HG03460 (cell line): ENCODE results near the gene SULT1A1.
"Not testable (repeated sequence)": the region's sequence is repeated elsewhere in the genome, so short reads cannot be mapped to it uniquely, and the experiment has no call there.

Source experiments
- ATAC-seq: cut with Tn5 transposase; IDR thresholded peaks from one replicate; pipeline ENCODE4 v1.9.1; 2021; ENCODE audit not compliant: unreplicated experiment

The SULT1A1 gene

GRCh38 chr16:28609631-28610594 is at the start of gene SULT1A1:
TSS of gene SULT1A1 (minus strand) at chr16:28610044. CDS start at chr16:28608855, 1,189 bp downstream.
- ATAC-seq: no peak

GRCh38 chr16:28639959-28640358 is 30.1 kb upstream of the SULT1A1 start:
- not testable (repeated sequence) for ATAC-seq

DNA sequence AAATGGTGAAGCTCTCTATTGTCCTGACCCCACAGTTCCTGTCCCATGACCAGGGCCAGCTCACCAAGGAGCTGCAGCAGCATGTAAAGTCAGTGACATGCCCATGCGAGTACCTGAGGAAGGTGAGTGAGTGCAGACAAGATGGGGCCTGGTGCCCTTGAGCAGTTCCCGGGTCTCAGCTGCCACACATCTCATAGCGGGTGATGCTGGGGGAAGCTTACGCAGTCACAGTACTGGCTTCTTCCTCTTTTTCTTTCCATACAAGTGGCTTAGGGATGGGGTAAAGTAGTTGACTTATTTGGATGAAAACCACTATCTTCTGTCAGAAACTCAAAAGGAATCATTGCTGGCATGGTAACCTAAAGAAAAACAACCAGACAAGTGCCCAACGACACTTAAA is 28.5 kb upstream of the SULT1A1 start:
- not testable (repeated sequence) for ATAC-seq

GRCh38 chr16:28637765-28638164 is 27.9 kb upstream of the SULT1A1 start, which contains the start of gene NPIPB8:
TSS of gene NPIPB8 (plus strand) at chr16:28638065. CDS start at chr16:28638361, 296 bp downstream.
- ATAC-seq: not testable (repeated sequence)

DNA sequence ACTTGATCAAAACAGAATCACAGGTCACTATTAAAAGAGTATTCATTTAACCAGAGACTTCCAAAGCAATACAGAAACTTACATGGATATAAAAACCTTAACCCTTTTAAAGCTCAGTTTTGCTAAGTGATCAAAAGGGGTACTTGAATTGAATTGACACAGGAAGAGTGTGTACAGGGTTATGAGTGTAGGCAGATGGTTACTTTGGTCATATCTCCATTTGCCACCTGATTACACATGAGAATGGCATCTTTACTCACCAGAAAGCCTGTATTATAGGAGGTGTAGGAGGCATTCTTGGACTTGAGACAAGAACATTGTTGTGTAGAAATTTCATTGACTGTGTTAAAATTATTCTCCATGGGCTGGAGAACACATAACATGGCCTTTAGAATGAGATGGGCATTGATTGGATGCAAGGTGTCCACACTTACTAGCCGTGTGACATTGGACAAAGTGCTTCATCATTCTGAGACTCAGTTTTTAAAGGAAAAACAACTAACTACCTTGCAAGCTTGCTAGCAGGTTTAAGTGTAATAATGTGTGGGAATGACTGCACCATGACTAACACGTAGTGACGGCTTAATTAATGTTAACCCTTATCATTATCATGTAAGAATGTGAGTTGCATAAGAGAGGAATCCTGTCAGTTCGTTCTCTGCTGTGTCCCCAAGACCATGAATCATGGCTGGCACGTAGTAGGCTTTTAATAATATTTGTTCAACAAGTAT is 26.4 kb upstream of the SULT1A1 start:
- ATAC-seq: not testable (repeated sequence)

- ATAC-seq: not testable (repeated sequence)
Measured at GRCh38 chr16:28630905-28631304, 21.1 kb upstream of the SULT1A1 start.

- ATAC-seq: no peak
Measured at GRCh38 chr16:28623172-28623711, 13.4 kb upstream of the SULT1A1 start.

DNA sequence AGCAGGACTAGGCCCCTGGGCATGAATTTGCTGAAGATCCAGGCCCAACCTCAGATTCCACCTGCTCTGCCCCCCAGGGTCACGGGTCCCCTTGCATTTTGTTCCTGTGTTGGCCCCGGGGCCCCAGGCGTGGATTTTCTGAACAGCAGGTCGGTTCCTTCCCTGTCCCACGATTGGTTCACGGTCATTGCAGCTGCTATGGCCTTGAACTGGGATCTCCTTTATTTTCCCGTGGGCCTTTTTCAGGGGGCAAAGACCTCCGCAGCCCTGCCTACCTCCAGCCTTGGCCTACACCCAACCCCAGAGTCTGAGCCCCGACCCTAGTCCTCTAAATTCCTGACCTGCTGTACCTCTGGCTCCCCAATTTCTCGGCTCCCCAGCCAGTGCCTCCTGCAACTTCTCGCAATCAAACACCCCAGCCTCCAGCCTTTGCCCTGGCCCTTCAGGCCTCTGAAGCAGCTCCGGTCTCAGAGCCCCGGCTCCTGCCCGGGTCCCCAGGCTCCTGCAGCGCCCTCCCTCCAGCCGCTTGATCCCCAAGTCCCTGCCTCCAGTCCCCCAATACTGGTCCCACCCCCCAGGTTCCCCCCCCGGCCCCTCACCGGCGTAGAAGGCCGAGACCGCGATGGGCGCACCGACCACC is 12.8 kb upstream of the SULT1A1 start:
- ATAC-seq: not testable (repeated sequence)

GRCh38 chr16:28621481-28622155 is 11.8 kb upstream of the SULT1A1 start:
- ATAC-seq: no peak

DNA sequence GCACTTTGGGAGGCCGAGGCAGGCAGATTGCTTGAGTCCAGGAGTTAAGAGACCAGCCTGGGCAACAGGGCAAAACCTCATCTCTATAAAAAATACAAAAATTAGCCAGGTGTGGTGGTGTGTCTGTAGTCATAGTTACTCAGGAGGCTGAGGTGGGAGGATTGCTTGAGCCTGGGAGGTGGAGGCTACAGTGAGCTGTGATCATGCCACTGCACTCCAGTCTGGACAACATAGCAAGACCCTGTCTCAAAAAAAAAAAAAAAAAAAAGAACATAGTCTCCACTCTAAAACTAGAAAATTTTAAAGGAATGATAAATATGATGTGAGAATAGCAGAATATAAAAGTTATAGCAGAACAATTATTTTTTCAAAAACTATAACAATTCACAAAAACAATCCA is 10.5 kb upstream of the SULT1A1 start:
- not testable (repeated sequence) for ATAC-seq

DNA sequence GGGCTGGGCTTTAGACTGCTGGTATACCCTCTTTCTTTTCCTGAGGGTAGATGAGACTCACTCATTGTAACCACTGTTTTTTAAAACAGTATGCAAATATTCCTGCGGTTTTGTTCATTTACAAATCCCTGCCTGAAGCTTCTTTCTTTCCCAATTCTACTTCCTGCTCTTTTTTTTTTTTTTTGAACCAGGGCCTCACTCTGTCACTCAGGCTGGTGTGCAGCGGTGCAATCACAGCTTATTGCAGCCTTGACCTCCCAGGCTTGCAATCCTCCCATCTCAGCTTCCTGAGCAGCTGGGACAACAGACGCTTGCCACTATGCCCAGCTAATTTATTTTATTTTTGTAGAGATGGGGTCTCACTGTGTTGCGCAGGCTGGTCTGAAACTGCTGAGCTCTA is 8.0 kb upstream of the SULT1A1 start:
- ATAC-seq: no peak

DNA sequence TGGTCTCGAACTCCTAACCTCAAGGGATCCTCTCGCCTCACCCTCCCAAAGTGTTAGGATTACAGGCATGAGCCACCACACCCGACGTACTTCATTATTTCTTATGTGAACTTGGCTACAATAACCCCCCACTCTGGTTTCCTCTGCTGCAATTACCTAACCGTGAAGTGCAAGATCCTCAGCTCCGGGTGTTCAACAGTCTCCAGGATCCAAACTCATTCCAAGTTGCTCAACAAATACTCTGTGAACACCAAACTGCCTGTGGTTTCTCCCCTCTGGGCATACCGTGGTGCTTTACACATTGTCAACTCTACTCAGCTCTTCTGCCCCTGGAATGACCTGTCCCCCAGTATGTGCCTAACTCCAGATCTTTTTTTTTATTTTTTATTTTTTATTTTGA is 6.8 kb upstream of the SULT1A1 start:
- ATAC-seq: no peak

DNA sequence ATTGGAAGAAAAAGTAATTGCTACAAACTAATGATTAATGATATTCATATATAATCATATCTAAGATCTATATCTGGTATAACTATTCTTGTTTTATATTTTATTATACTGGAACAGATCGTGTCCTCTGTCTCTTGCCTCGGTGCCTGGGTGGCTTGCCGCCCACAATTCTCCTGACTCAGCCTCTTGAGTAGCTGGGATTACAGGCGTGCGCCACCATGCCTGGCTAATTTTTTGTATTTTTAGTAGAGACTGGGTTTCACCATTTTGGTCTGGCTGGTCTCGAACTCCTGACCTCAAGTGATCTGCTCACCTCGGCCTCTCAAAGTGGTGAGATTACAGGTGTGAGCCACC is 6.4 kb upstream of the SULT1A1 start:
- ATAC-seq: not testable (repeated sequence)

GRCh38 chr16:28615486-28616223 is 5.8 kb upstream of the SULT1A1 start:
- not testable (repeated sequence) for ATAC-seq

DNA sequence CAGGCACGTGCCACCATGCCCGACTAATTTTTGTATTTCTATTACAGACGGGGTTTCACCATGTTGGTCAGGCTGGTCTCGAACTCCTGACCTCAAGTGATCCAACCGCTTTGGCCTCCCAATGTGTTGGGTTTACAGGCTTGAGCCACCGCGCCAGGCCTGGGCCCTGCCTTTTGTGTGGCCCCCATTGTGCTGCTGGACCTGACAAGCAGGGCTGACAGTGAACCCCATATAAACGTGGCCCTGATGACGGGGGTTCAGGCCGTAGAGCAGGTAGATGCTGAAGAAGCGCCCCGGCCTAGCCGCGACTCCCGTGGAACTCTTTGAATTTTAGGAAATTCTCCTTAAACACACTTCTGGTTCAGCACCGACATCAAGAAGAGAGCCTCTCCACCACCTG is 4.7 kb upstream of the SULT1A1 start:
- not testable (repeated sequence) for ATAC-seq

DNA sequence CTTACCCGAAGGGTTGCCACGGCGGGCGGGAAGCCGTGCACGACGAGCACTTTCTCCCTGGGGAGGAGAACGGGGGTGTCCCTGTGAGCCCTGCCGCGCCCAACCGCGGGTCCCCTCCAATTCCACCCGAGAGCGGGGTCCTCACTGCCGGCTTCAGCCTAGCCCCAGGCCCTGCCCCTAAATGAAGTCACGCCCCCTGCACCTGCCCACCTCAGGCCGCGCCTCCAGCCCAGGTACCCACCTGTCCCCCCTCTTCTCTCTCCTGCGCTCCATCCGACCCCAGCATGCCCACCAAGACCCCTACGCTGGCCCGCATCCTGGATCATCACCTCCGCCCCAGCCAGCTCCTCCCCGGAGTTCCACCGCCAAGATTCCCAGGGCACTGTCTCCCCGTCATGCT is 4.1 kb upstream of the SULT1A1 start:
- not testable (repeated sequence) for ATAC-seq

- ATAC-seq: peak; percentile 64
Measured at GRCh38 chr16:28612359-28613280, 2.8 kb upstream of the SULT1A1 start.

DNA sequence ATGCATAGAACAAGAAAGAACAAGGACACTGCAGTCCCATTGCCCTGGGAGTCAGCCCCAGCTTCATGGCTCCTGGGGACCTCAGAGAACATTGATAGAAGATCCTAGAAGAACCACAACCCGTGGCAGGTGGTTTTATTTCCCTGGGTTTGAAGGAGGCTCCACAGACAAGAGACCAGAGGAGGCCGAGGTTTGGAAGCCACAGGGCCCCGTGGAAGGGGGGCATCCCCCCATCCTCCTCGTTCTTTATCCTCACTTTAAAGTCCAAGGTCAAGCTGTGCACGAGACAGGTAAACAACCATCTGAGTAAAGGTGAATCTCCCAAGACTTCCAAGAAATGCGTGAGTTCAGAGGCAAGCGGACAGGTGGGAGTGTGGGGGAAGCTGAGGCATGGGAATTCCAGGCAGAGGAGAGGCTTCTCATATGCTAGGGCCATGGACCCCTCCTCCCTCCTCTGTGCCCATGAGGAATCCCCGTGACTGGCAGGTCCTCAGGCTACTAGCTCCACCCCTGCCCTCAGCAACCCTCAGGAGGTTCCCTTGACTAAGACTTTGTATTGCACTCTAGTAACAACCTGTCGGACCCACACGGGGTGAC is 849 bp upstream of the SULT1A1 start:
- ATAC-seq: no peak
